Lower leg skin (tissue), 3 donors: ENCODE data around the gene ABCA4.

ENCODE experiments used
- CTCF ChIP-seq, 3 donors: fragments of 450-650 bp; IDR thresholded peaks; one replicate each; pipeline ENCODE4 v1.5.1; 2016; ENCODE audit warnings: antibody characterized with exemption in 3 of 3, mild to moderate bottlenecking in 3 of 3, moderate library complexity in 2 of 3
- POLR2A ChIP-seq, 2 donors: fragments of 450-650 bp; IDR thresholded peaks; one replicate each; pipeline ENCODE4 v1.6.1; 2016 to 2017; ENCODE audit warnings: antibody characterized with exemption in 2 of 2, mild to moderate bottlenecking in 1 of 2, moderate library complexity in 1 of 2

- TF ChIP-seq CTCF (IDR thresholded peaks at IDR 0.05) (no peak), POLR2A (IDR thresholded peaks at IDR 0.05) (no peak)
Observed at GRCh38 chr1:94084547-94084946, 36.4 kb downstream of the ABCA4 start.
